Smooth muscle cell (in vitro differentiated cells): ENCODE measurements around the gene GALNT2. TPM values are rescaled to one million over a fixed set of nuclear protein-coding genes. Genes with fewer than 3 reads are reported as not detected.

Source experiments
- DNase-seq: peaks from one replicate; lab custom pipeline; 2025; ENCODE audit not compliant: unreplicated experiment; lab: John Stamatoyannopoulos, UW
- H2AFZ ChIP-seq: fragments of 200-600 bp; sonication (generic); 2 replicates; pipeline ENCODE4 v1.6.0; 2016; ENCODE audit warnings: antibody characterized with exemption, low read depth, mild to moderate bottlenecking
- H3F3A ChIP-seq: fragments of 200-600 bp; sonication (generic); 2 replicates; pipeline ENCODE4 v1.6.0; 2017; ENCODE audit warnings: antibody characterized with exemption, low read depth
- H3K27ac ChIP-seq: fragments of 200-600 bp; sonication (generic); 2 replicates; pipeline ENCODE4 v1.5.1; 2016; ENCODE audit warnings: low read depth, mild to moderate bottlenecking
- H3K27me3 ChIP-seq: fragments of 200-600 bp; sonication (generic); 2 replicates; pipeline ENCODE4 v1.6.1; 2016; ENCODE audit warnings: low read depth, mild to moderate bottlenecking
- H3K36me3 ChIP-seq: fragments of 200-600 bp; sonication (generic); 2 replicates; pipeline ENCODE4 v1.5.1; 2016; ENCODE audit warnings: low read depth
- H3K4me1 ChIP-seq: fragments of 200-600 bp; sonication (generic); 2 replicates; pipeline ENCODE4 v1.5.1; 2016; ENCODE audit warnings: low read depth
- H3K4me2 ChIP-seq: fragments of 200-600 bp; sonication (generic); 2 replicates; pipeline ENCODE4 v1.6.0; 2016; ENCODE audit warnings: mild to moderate bottlenecking
- H3K4me3 ChIP-seq: fragments of 200-600 bp; sonication (generic); 2 replicates; pipeline ENCODE4 v1.5.1; 2016; ENCODE audit warnings: mild to moderate bottlenecking
- H3K79me2 ChIP-seq: fragments of 200-600 bp; sonication (generic); 2 replicates; pipeline ENCODE4 v1.6.0; 2016; ENCODE audit warnings: low read depth, mild to moderate bottlenecking
- H3K9ac ChIP-seq: fragments of 200-600 bp; sonication (generic); 2 replicates; pipeline ENCODE4 v1.6.0; 2016; ENCODE audit warnings: low read depth
- H3K9me3 ChIP-seq: fragments of 200-600 bp; sonication (generic); replicated peaks from 2 replicates; pipeline ENCODE4 v1.5.1; 2016; ENCODE audit warnings: low read depth
- H4K20me1 ChIP-seq: fragments of 200-600 bp; sonication (generic); 2 replicates; pipeline ENCODE4 v1.6.0; 2016; ENCODE audit warnings: low read depth
- CTCF ChIP-seq: fragments of 200-600 bp; sonication (generic); IDR thresholded peaks from 2 replicates; pipeline ENCODE4 v1.5.1; 2017; ENCODE audit warnings: borderline replicate concordance, mild to moderate bottlenecking, antibody characterized with exemption; ENCODE audit not compliant: insufficient read depth, poor library complexity, severe bottlenecking
- WGBS: methylation state at CpG from one replicate; pipeline ENCODE4 v1.1.7; 2016; ENCODE audit warnings: low lambda C conversion rate; 5-methylcytosine and 5-hydroxymethylcytosine counted together
- polyA plus RNA-seq: library from polyadenylated mRNA; unstranded; fragments of >200 nt; fragmentation: Nextera tagmentation; extraction: Ambion mirVana; gene quantifications from 2 replicates; pipeline ENCODE4 v1.2.1, GENCODE V29; 2016
- total RNA-seq: library from RNA; depleted of rRNA; stranded (reverse); fragments of >200 nt; gene quantifications from 2 replicates; pipeline ENCODE4 v1.2.3, GENCODE V29; 2014

The GALNT2 gene
- total and polyA plus RNA-seq, 2 experiments from 2014 or later = 76.4 to 152 TPM

GRCh38 chr1:230156536-230156935, 89.5 kb downstream of the GALNT2 start:
- no peak for DNase-seq
- no peaks in the 10 kb centered on the region for H3K27me3 ChIP-seq
- H3F3A ChIP-seq = peaks cover 6% of the 10 kb centered on the region
- 89% methylated on average over 4 of the region's 4 CpGs for WGBS
- no peaks in the 10 kb centered on the region for H3K9me3 ChIP-seq
- H3K79me2 ChIP-seq = peaks cover 92% of the 10 kb centered on the region
- no peak overlapping the region for H3K27ac ChIP-seq
- H3K9ac ChIP-seq = no peak overlapping the region
- H2AFZ ChIP-seq = no peak overlapping the region
- no peak overlapping the region for H3K4me2 ChIP-seq
- H4K20me1 ChIP-seq = peaks cover 87% of the 10 kb centered on the region
- H3K4me1 ChIP-seq = peaks cover 45% of the 10 kb centered on the region
- H3K36me3 ChIP-seq = no peaks in the 10 kb centered on the region
- H3K4me3 ChIP-seq = no peak overlapping the region
- no peak for TF ChIP-seq CTCF

GRCh38 chr1:230157420-230158390, 90.7 kb downstream of the GALNT2 start:
- H3K36me3 ChIP-seq = no peaks in the 10 kb centered on the region
- peaks cover 88% of the 10 kb centered on the region for H4K20me1 ChIP-seq
- no peak overlapping the region for H2AFZ ChIP-seq
- no peak overlapping the region for H3K4me3 ChIP-seq
- no peaks in the 10 kb centered on the region for H3K9me3 ChIP-seq
- DNase-seq = no peak
- H3K79me2 ChIP-seq = peaks cover 92% of the 10 kb centered on the region
- H3K4me2 ChIP-seq = peak overlapping the region; percentile 44
- H3F3A ChIP-seq = peaks cover 6% of the 10 kb centered on the region
- no peaks in the 10 kb centered on the region for H3K27me3 ChIP-seq
- WGBS = 61% methylated on average over 12 of the region's 12 CpGs
- no peak for TF ChIP-seq CTCF
- H3K27ac ChIP-seq = peak overlapping the region; percentile 28
- no peak overlapping the region for H3K9ac ChIP-seq
- H3K4me1 ChIP-seq = peaks cover 37% of the 10 kb centered on the region

- no peak for DNase-seq
These were observed 91.6 kb downstream of the GALNT2 start for GRCh38 chr1:230158415-230159291.

More at GRCh38 chr1:230158415-230159291, 91.6 kb downstream of the GALNT2 start:
- Histone ChIP-seq H3K9me3 (no peaks in the 10 kb centered on the region), H3K4me2 (no peak overlapping the region), H4K20me1 (peaks cover 90% of the 10 kb centered on the region), H3K79me2 (peaks cover 90% of the 10 kb centered on the region), H3K9ac (no peak overlapping the region), H3K27me3 (no peaks in the 10 kb centered on the region), H3K36me3 (no peaks in the 10 kb centered on the region), H3K27ac (no peak overlapping the region), H3F3A (peaks cover 6% of the 10 kb centered on the region), H3K4me3 (no peak overlapping the region), H2AFZ (no peak overlapping the region), H3K4me1 (peaks cover 28% of the 10 kb centered on the region)
- WGBS = 84% methylated on average over 12 of the region's 12 CpGs
- TF ChIP-seq CTCF = no peak
